Measurements from ENCODE around the gene ANXA11.

GRCh38 chr10:80118669-80119068 is 86.7 kb downstream of the ANXA11 start:
- TF ChIP-seq TAF1 (IDR thresholded peaks at IDR 0.05; ENCODE audit: borderline replicate concordance, insufficient read depth, low read length) = no peak
- TF ChIP-seq POLR2AphosphoS5 (IDR thresholded peaks at IDR 0.05; ENCODE audit: low read depth, low read length) = no peak
- TF ChIP-seq REST (IDR thresholded peaks at IDR 0.05; ENCODE audit: insufficient read depth in 1 of 2, low read depth in 2 of 2, low read length in 2 of 2) = no peak
- no peak for TF ChIP-seq FOXP2 (optimal IDR thresholded peaks at IDR 0.05; ENCODE audit: borderline replicate concordance, extremely low read depth, extremely low read length, insufficient read depth)

All from PFSK-1 (cell line).